SU-DHL-6 (cell line): Measurements from ENCODE around the gene NOX4.

Experiments
- H2AFZ ChIP-seq: fragments of 200-600 bp; sonication (generic); 2 replicates; pipeline ENCODE4 v1.6.1; 2014; ENCODE audit warnings: low read depth, mild to moderate bottlenecking, moderate library complexity, mixed read lengths, antibody characterized with exemption, low read length; ENCODE audit not compliant: severe bottlenecking
- H3F3A ChIP-seq: fragments of 200-600 bp; shearing (Covaris generic); 2 replicates; pipeline ENCODE4 v1.6.0; 2016; ENCODE audit warnings: antibody characterized with exemption, mild to moderate bottlenecking; ENCODE audit not compliant: insufficient read depth
- H3K27ac ChIP-seq: fragments of 200-600 bp; sonication (generic); 2 replicates; pipeline ENCODE4 v1.5.1; 2016; ENCODE audit warnings: low read depth, mild to moderate bottlenecking, low read length, moderate library complexity, mixed read lengths
- H3K27me3 ChIP-seq: fragments of 200-600 bp; sonication (generic), shearing (Covaris generic); 2 replicates; pipeline ENCODE4 v1.6.0; 2014; ENCODE audit warnings: mild to moderate bottlenecking, low read length
- H3K36me3 ChIP-seq: fragments of 200-600 bp; sonication (generic); 2 replicates; pipeline ENCODE4 v1.6.1; 2014; ENCODE audit warnings: mild to moderate bottlenecking, low read length, mixed read lengths
- H3K4me2 ChIP-seq: fragments of 300-600, 200-600 bp; shearing (Covaris generic), sonication (generic); 2 replicates; pipeline ENCODE4 v1.6.0; 2014; ENCODE audit warnings: low read length, low read depth, mild to moderate bottlenecking; ENCODE audit not compliant: poor library complexity, severe bottlenecking
- H3K4me3 ChIP-seq: fragments of 200-600 bp; sonication (generic); 2 replicates; pipeline ENCODE4 v1.5.1; 2014; ENCODE audit warnings: antibody characterized with exemption, low read length, mild to moderate bottlenecking, mixed read lengths; ENCODE audit not compliant: insufficient read depth, poor library complexity, severe bottlenecking
- H3K79me2 ChIP-seq: fragments of 200-600 bp; sonication (generic); 2 replicates; pipeline ENCODE4 v1.6.1; 2014; ENCODE audit warnings: mild to moderate bottlenecking, low read length, moderate library complexity; ENCODE audit not compliant: insufficient read depth
- H3K9ac ChIP-seq: fragments of 200-600 bp; sonication (generic); 2 replicates; pipeline ENCODE4 v1.7.0; 2014; ENCODE audit warnings: mild to moderate bottlenecking, low read length
- H3K9me2 ChIP-seq: fragments of 200-600 bp; sonication (generic); replicated peaks from 2 replicates; pipeline ENCODE4 v1.6.1; 2014; ENCODE audit warnings: low read length; ENCODE audit not compliant: insufficient read depth
- H3K9me3 ChIP-seq: fragments of 200-600 bp; sonication (generic); 2 replicates; pipeline ENCODE4 v1.6.1; 2014; ENCODE audit warnings: low read length, mixed read lengths; ENCODE audit not compliant: insufficient read depth
- H4K20me1 ChIP-seq: fragments of 200-600 bp; sonication (generic); 2 replicates; pipeline ENCODE4 v1.6.1; 2014; ENCODE audit warnings: low read depth, mild to moderate bottlenecking, antibody characterized with exemption, low read length, moderate library complexity, mixed read lengths
- CTCF ChIP-seq: fragments of 200-600 bp; sonication (generic); IDR thresholded peaks from one replicate; pipeline ENCODE4 v1.5.1; 2017; ENCODE audit warnings: antibody characterized with exemption, mild to moderate bottlenecking, low read length, moderate library complexity; ENCODE audit not compliant: insufficient read depth, poor library complexity, severe bottlenecking
- EZH2phosphoT487 ChIP-seq: fragments of 200-600 bp; sonication (generic), shearing (Covaris generic); conservative IDR thresholded peaks from 2 replicates; pipeline ENCODE4 v1.6.1; 2018; ENCODE audit warnings: mild to moderate bottlenecking, antibody characterized with exemption, low read length, moderate library complexity, mixed read lengths

Gene NOX4

GRCh38 chr11:89502301-89502700 lies 11.1 kb upstream of the NOX4 start:
- no peak overlapping the region for H2AFZ ChIP-seq
- H3K4me2 ChIP-seq: no peak overlapping the region
- no peak for TF ChIP-seq CTCF
- TF ChIP-seq EZH2phosphoT487: no peak
- no peaks in the 10 kb centered on the region for H3K79me2 ChIP-seq
- H3K36me3 ChIP-seq: no peaks in the 10 kb centered on the region
- no peaks in the 10 kb centered on the region for H3K9me3 ChIP-seq
- no peaks in the 10 kb centered on the region for H3K27me3 ChIP-seq
- H4K20me1 ChIP-seq: no peaks in the 10 kb centered on the region
- H3K27ac ChIP-seq: no peak overlapping the region
- no peak overlapping the region for H3K4me3 ChIP-seq
- no peak overlapping the region for H3K9ac ChIP-seq
- H3F3A ChIP-seq: no peaks in the 10 kb centered on the region
- no peaks in the 10 kb centered on the region for H3K9me2 ChIP-seq

GRCh38 chr11:89500336-89500735 lies 9.2 kb upstream of the NOX4 start:
- TF ChIP-seq CTCF (no peak), EZH2phosphoT487 (no peak)
- H3K9me3 ChIP-seq: no peaks in the 10 kb centered on the region
- H3K79me2 ChIP-seq: no peaks in the 10 kb centered on the region
- H3F3A ChIP-seq: no peaks in the 10 kb centered on the region
- H3K9me2 ChIP-seq: no peaks in the 10 kb centered on the region
- no peaks in the 10 kb centered on the region for H3K36me3 ChIP-seq
- H3K27me3 ChIP-seq: no peaks in the 10 kb centered on the region
- no peak overlapping the region for H2AFZ ChIP-seq
- H3K4me2 ChIP-seq: no peak overlapping the region
- H4K20me1 ChIP-seq: no peaks in the 10 kb centered on the region
- no peak overlapping the region for H3K4me3 ChIP-seq
- no peak overlapping the region for H3K9ac ChIP-seq
- H3K27ac ChIP-seq: no peak overlapping the region

- H3K36me3 ChIP-seq: no peaks in the 10 kb centered on the region
Measured at GRCh38 chr11:89498845-89499448, 7.8 kb upstream of the NOX4 start.

More at GRCh38 chr11:89498845-89499448, 7.8 kb upstream of the NOX4 start:
- Histone ChIP-seq H3K9ac (no peak overlapping the region), H3K4me3 (no peak overlapping the region), H3F3A (no peaks in the 10 kb centered on the region), H3K9me2 (no peaks in the 10 kb centered on the region), H3K79me2 (no peaks in the 10 kb centered on the region), H3K4me2 (no peak overlapping the region), H3K27ac (no peak overlapping the region), H2AFZ (no peak overlapping the region), H3K9me3 (no peaks in the 10 kb centered on the region), H4K20me1 (no peaks in the 10 kb centered on the region), H3K27me3 (no peaks in the 10 kb centered on the region)
- TF ChIP-seq EZH2phosphoT487 (no peak), CTCF (no peak)
